ENCODE measurements around the gene SND1.

The SND1 gene

DNA sequence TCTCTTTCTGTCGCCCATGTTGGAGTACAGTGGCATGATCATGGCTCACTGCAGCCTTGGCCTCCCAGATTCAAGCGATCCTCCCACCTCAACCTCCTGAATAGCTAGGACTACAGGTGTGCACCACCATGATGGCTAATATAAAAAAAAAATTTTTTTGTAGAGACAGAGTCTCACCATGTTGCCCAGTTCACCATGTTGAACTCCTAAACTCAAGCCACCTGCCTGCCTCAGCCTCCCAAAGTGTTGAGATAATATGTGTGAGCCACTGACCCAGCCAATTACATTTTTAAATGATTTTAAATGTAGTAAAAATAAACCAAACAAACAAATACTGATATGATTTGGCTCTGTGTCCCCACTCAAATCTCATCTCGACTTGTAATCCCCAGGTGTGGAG, 487.4 kb downstream of the SND1 start (continued):
- TF ChIP-seq ZNF501 (tag by site-specific recombination; IDR thresholded peaks at IDR 0.05) (no peak), ZNF629 (tag by site-specific recombination; IDR thresholded peaks at IDR 0.05) (no peak), ZNF292 (tag by site-specific recombination; IDR thresholded peaks at IDR 0.05; ENCODE audit: borderline replicate concordance, low read depth) (no peak), ZNF785 (tag by site-specific recombination; IDR thresholded peaks at IDR 0.05) (no peak), EGR2 (tag by site-specific recombination; IDR thresholded peaks at IDR 0.05; ENCODE audit: low read depth) (no peak)
- TF ChIP-seq, protein P1, sequence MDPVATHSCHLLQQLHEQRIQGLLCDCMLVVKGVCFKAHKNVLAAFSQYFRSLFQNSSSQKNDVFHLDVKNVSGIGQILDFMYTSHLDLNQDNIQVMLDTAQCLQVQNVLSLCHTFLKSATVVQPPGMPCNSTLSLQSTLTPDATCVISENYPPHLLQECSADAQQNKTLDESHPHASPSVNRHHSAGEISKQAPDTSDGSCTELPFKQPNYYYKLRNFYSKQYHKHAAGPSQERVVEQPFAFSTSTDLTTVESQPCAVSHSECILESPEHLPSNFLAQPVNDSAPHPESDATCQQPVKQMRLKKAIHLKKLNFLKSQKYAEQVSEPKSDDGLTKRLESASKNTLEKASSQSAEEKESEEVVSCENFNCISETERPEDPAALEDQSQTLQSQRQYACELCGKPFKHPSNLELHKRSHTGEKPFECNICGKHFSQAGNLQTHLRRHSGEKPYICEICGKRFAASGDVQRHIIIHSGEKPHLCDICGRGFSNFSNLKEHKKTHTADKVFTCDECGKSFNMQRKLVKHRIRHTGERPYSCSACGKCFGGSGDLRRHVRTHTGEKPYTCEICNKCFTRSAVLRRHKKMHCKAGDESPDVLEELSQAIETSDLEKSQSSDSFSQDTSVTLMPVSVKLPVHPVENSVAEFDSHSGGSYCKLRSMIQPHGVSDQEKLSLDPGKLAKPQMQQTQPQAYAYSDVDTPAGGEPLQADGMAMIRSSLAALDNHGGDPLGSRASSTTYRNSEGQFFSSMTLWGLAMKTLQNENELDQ (tag by site-specific recombination; IDR thresholded peaks at IDR 0.05; ENCODE audit: low read depth): no peak
- TF ChIP-seq, protein P2, sequence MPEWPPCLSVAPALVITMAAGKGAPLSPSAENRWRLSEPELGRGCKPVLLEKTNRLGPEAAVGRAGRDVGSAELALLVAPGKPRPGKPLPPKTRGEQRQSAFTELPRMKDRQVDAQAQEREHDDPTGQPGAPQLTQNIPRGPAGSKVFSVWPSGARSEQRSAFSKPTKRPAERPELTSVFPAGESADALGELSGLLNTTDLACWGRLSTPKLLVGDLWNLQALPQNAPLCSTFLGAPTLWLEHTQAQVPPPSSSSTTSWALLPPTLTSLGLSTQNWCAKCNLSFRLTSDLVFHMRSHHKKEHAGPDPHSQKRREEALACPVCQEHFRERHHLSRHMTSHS (tag by site-specific recombination; IDR thresholded peaks at IDR 0.05): no peak

DNA sequence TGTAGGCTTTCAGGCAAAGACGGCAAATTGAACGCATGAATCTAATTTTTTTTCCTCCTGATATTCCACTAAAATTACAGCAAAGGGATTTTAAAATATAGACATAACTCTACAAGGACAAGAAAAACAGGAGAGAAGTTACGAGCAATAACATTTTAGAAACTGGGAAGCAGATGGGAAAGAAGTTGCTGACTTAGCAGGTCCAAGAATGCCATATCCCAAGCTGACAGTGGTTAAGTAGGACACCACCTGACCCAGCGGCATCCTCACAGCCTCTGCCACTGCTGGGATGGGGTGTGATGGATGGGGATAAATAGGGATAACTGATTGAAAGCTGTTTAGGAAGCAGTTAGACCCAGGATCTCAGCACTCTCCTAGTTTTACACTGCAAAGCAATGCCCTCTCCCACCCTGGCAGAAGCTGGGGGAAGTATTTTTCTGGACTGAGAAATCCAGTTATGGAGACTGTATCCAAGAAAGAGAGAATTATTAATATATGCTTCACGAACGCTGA, 489.7 kb downstream of the SND1 start:
- no peaks in the 10 kb centered on the region for H3K36me3 ChIP-seq (ENCODE audit: control insufficient read depth in 2 of 2, insufficient read depth in 1 of 2, low read length in 2 of 2)
- ChIA-PET POLR2A (no interaction called here), CTCF (interaction anchor here (1.2 to 1.5 kb wide), 2 partner anchors 65 to 67 kb away, joined by 3 to 7 read pairs; no protein-coding TSS in a partner anchor)
- TF ChIP-seq ZNF670 (tag by site-specific recombination; IDR thresholded peaks at IDR 0.05; ENCODE audit: low read depth) (no peak), ZNF155 (tag by site-specific recombination; IDR thresholded peaks at IDR 0.05) (no peak), PRDM1 (tag by site-specific recombination; IDR thresholded peaks at IDR 0.05) (no peak), ZNF792 (tag by site-specific recombination; IDR thresholded peaks at IDR 0.05) (no peak), MYNN (tag by site-specific recombination; IDR thresholded peaks at IDR 0.05; ENCODE audit: borderline replicate concordance) (no peak), ZNF214 (tag by site-specific recombination; IDR thresholded peaks at IDR 0.05; ENCODE audit: borderline replicate concordance) (no peak), ZNF157 (tag by site-specific recombination; IDR thresholded peaks at IDR 0.05) (no peak), ZNF48 (tag by site-specific recombination; IDR thresholded peaks at IDR 0.05) (no peak), ZNF621 (tag by site-specific recombination; IDR thresholded peaks at IDR 0.05) (no peak), ZNF19 (tag by site-specific recombination; IDR thresholded peaks at IDR 0.05; ENCODE audit: low read depth) (no peak)
- TF ChIP-seq, protein P3, sequence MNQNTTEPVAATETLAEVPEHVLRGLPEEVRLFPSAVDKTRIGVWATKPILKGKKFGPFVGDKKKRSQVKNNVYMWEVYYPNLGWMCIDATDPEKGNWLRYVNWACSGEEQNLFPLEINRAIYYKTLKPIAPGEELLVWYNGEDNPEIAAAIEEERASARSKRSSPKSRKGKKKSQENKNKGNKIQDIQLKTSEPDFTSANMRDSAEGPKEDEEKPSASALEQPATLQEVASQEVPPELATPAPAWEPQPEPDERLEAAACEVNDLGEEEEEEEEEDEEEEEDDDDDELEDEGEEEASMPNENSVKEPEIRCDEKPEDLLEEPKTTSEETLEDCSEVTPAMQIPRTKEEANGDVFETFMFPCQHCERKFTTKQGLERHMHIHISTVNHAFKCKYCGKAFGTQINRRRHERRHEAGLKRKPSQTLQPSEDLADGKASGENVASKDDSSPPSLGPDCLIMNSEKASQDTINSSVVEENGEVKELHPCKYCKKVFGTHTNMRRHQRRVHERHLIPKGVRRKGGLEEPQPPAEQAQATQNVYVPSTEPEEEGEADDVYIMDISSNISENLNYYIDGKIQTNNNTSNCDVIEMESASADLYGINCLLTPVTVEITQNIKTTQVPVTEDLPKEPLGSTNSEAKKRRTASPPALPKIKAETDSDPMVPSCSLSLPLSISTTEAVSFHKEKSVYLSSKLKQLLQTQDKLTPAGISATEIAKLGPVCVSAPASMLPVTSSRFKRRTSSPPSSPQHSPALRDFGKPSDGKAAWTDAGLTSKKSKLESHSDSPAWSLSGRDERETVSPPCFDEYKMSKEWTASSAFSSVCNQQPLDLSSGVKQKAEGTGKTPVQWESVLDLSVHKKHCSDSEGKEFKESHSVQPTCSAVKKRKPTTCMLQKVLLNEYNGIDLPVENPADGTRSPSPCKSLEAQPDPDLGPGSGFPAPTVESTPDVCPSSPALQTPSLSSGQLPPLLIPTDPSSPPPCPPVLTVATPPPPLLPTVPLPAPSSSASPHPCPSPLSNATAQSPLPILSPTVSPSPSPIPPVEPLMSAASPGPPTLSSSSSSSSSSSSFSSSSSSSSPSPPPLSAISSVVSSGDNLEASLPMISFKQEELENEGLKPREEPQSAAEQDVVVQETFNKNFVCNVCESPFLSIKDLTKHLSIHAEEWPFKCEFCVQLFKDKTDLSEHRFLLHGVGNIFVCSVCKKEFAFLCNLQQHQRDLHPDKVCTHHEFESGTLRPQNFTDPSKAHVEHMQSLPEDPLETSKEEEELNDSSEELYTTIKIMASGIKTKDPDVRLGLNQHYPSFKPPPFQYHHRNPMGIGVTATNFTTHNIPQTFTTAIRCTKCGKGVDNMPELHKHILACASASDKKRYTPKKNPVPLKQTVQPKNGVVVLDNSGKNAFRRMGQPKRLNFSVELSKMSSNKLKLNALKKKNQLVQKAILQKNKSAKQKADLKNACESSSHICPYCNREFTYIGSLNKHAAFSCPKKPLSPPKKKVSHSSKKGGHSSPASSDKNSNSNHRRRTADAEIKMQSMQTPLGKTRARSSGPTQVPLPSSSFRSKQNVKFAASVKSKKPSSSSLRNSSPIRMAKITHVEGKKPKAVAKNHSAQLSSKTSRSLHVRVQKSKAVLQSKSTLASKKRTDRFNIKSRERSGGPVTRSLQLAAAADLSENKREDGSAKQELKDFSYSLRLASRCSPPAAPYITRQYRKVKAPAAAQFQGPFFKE (tag by site-specific recombination; IDR thresholded peaks at IDR 0.05; ENCODE audit: borderline replicate concordance): no peak
- TF ChIP-seq, protein P4, sequence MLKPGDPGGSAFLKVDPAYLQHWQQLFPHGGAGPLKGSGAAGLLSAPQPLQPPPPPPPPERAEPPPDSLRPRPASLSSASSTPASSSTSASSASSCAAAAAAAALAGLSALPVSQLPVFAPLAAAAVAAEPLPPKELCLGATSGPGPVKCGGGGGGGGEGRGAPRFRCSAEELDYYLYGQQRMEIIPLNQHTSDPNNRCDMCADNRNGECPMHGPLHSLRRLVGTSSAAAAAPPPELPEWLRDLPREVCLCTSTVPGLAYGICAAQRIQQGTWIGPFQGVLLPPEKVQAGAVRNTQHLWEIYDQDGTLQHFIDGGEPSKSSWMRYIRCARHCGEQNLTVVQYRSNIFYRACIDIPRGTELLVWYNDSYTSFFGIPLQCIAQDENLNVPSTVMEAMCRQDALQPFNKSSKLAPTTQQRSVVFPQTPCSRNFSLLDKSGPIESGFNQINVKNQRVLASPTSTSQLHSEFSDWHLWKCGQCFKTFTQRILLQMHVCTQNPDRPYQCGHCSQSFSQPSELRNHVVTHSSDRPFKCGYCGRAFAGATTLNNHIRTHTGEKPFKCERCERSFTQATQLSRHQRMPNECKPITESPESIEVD (tag by site-specific recombination; IDR thresholded peaks at IDR 0.05): no peak
- no peaks in the 10 kb centered on the region for H3K4me1 ChIP-seq (ENCODE audit: control insufficient read depth, insufficient read depth, low read length)
- no peak overlapping the region for H3K4me3 ChIP-seq (ENCODE audit: low read depth, low read length)
- H3K9me3 ChIP-seq (ENCODE audit: control insufficient read depth, insufficient read depth, low read depth, low read length): no peaks in the 10 kb centered on the region
- H3K27ac ChIP-seq (ENCODE audit: extremely low read depth, low read depth, low read length): no peak overlapping the region
